IMR-90 (cell line): ENCODE measurements around the gene GRIK3. TPM values are rescaled to one million over a fixed set of nuclear protein-coding genes. Genes with fewer than 3 reads are reported as not detected.

Experiments
- ATAC-seq: fragments of 200-7000 bp; cut with Tn5 transposase; 2 replicates; pipeline ENCODE4 v1.9.1; 2020; ENCODE audit warnings: low read depth, mild to moderate bottlenecking, moderate library complexity
- BruUV-seq: library from RNA; stranded (reverse); fragments of 400-500 nt; replicated peaks from 2 replicates; lab custom pipeline; 2021; lab: Mats Ljungman, UMichigan
- CTCF ChIA-PET: fragments of 300-600 bp; formaldehyde crosslinking; extraction: SDS; loops from one replicate; lab custom pipeline; 2021; ENCODE audit warnings: antibody characterized with exemption; lab: Yijun Ruan, JAX
- POLR2A ChIA-PET: fragments of 300-600 bp; sonication (Branson Sonifier 250); formaldehyde crosslinking; loops from one replicate; lab custom pipeline; 2022; ENCODE audit warnings: antibody characterized with exemption; ENCODE audit not compliant: unreplicated experiment; lab: Charles Lee
- DNase-seq: peaks from one replicate; pipeline ENCODE4 v3.0.0; 2013
- H2AFZ ChIP-seq: replicated peaks from 2 replicates; pipeline ENCODE3; 2013; ENCODE audit warnings: low read length, mild to moderate bottlenecking; ENCODE audit not compliant: poor library complexity
- H2AK5ac ChIP-seq: 2 replicates; pipeline ENCODE4 v1.6.1; 2013; ENCODE audit warnings: low read depth, low read length, inconsistent platforms
- H2AK9ac ChIP-seq: replicated peaks from 2 replicates; pipeline ENCODE3; 2013; ENCODE audit warnings: mild to moderate bottlenecking, low read depth, low read length, moderate library complexity; ENCODE audit not compliant: poor library complexity
- H2BK120ac ChIP-seq: 2 replicates; pipeline ENCODE4 v1.6.1; 2013; ENCODE audit warnings: low read depth, low read length, inconsistent platforms
- H2BK15ac ChIP-seq: 3 replicates; pipeline ENCODE4 v1.6.1; 2013; ENCODE audit warnings: low read depth, low read length, inconsistent platforms
- H2BK20ac ChIP-seq: 2 replicates; pipeline ENCODE4 v1.6.1; 2013; ENCODE audit warnings: low read depth, mild to moderate bottlenecking, inconsistent platforms, low read length, moderate library complexity
- H2BK5ac ChIP-seq: 2 replicates; pipeline ENCODE4 v1.6.1; 2013; ENCODE audit warnings: mild to moderate bottlenecking, low read depth, low read length, inconsistent platforms; ENCODE audit not compliant: poor library complexity, severe bottlenecking
- H3K14ac ChIP-seq: replicated peaks from 2 replicates; pipeline ENCODE4 v1.6.1; 2013; ENCODE audit warnings: low read depth, low read length, inconsistent platforms
- H3K18ac ChIP-seq: 2 replicates; pipeline ENCODE4 v1.6.1; 2013; ENCODE audit warnings: low read depth, low read length, control low read depth
- H3K23ac ChIP-seq: 2 replicates; pipeline ENCODE4 v1.6.1; 2013; ENCODE audit warnings: low read depth, low read length, inconsistent platforms
- H3K27ac ChIP-seq: 2 replicates; pipeline ENCODE4 v1.5.1; 2013; ENCODE audit warnings: mild to moderate bottlenecking, control low read depth, low read length; ENCODE audit not compliant: insufficient read depth
- H3K27me3 ChIP-seq: 2 replicates; pipeline ENCODE4 v1.6.1; 2013; ENCODE audit warnings: low read length; ENCODE audit not compliant: control insufficient read depth, insufficient read depth
- H3K36me3 ChIP-seq: 2 replicates; pipeline ENCODE4 v1.6.1; 2013; ENCODE audit warnings: low read length, mixed read lengths; ENCODE audit not compliant: control insufficient read depth, insufficient read depth
- H3K4ac ChIP-seq: 2 replicates; pipeline ENCODE4 v1.6.1; 2013; ENCODE audit warnings: low read depth, low read length, inconsistent platforms
- H3K4me1 ChIP-seq: 2 replicates; pipeline ENCODE4 v1.6.1; 2013; ENCODE audit warnings: low read length, mixed read lengths; ENCODE audit not compliant: control insufficient read depth, insufficient read depth
- H3K4me2 ChIP-seq: 2 replicates; pipeline ENCODE4 v1.6.1; 2013; ENCODE audit warnings: low read depth, mild to moderate bottlenecking, control low read depth, low read length, moderate library complexity
- H3K4me3 ChIP-seq: 2 replicates; pipeline ENCODE4 v1.5.1; 2013; ENCODE audit warnings: low read depth, mild to moderate bottlenecking, control low read depth, low read length, moderate library complexity; ENCODE audit not compliant: insufficient read depth
- H3K56ac ChIP-seq: 2 replicates; pipeline ENCODE4 v1.6.1; 2013; ENCODE audit warnings: low read length, inconsistent platforms; ENCODE audit not compliant: insufficient read depth; ENCODE audit errors: extremely low read depth
- H3K79me1 ChIP-seq, 2 experiments: 2 replicates each; pipeline ENCODE4 v1.6.1; 2013; ENCODE audit warnings: low read length in 2 of 2, inconsistent platforms in 1 of 2, low read depth in 1 of 2
- H3K9ac ChIP-seq: 2 replicates; pipeline ENCODE4 v1.6.1; 2013; ENCODE audit warnings: low read depth, low read length, control low read depth
- H3K9me1 ChIP-seq: 2 replicates; pipeline ENCODE4 v1.6.1; 2013; ENCODE audit warnings: low read length, inconsistent platforms; ENCODE audit not compliant: insufficient read depth
- H3K9me3 ChIP-seq: 2 replicates; pipeline ENCODE4 v1.6.1; 2013; ENCODE audit warnings: low read length; ENCODE audit not compliant: control insufficient read depth, insufficient read depth
- H4K20me1 ChIP-seq: 2 replicates; pipeline ENCODE4 v1.6.1; 2013; ENCODE audit warnings: low read length, inconsistent platforms; ENCODE audit not compliant: insufficient read depth
- H4K5ac ChIP-seq: 2 replicates; pipeline ENCODE4 v1.6.1; 2013; ENCODE audit warnings: mild to moderate bottlenecking, low read depth, low read length, control low read depth
- H4K8ac ChIP-seq, 2 experiments: 2 replicates each; pipeline ENCODE4 v1.6.1; 2013; ENCODE audit warnings: low read depth in 2 of 2, low read length in 2 of 2, control low read depth in 1 of 2, inconsistent platforms in 1 of 2
- H4K91ac ChIP-seq: 2 replicates; pipeline ENCODE4 v1.6.1; 2013; ENCODE audit warnings: low read depth, low read length, inconsistent platforms; ENCODE audit not compliant: insufficient read depth
- BHLHE40 ChIP-seq: fragments of 150-350 bp; IDR thresholded peaks from 2 replicates; pipeline ENCODE4 v1.6.1; 2016; ENCODE audit warnings: mild to moderate bottlenecking, low read depth, low read length
- CHD1 ChIP-seq: IDR thresholded peaks from 2 replicates; pipeline ENCODE4 v1.6.1; 2012; ENCODE audit warnings: low read depth, low read length, improper control_type of control experiment
- FOS ChIP-seq: fragments of 150-350 bp; IDR thresholded peaks from 2 replicates; pipeline ENCODE4 v1.6.1; 2016; ENCODE audit warnings: low read depth, low read length
- MAFK ChIP-seq: IDR thresholded peaks from 2 replicates; pipeline ENCODE4 v1.6.1; 2012; ENCODE audit warnings: low read depth, low read length, improper control_type of control experiment
- MXI1 ChIP-seq: IDR thresholded peaks from 2 replicates; pipeline ENCODE4 v1.6.1; 2012; ENCODE audit warnings: low read depth, mild to moderate bottlenecking, low read length, moderate library complexity, borderline replicate concordance
- NFE2L2 ChIP-seq: fragments of 150-350 bp; IDR thresholded peaks from 2 replicates; pipeline ENCODE4 v1.6.1; 2016; ENCODE audit warnings: low read depth, mild to moderate bottlenecking, low read length
- POLR2A ChIP-seq: IDR thresholded peaks from 2 replicates; pipeline ENCODE4 v1.6.1; 2012; ENCODE audit warnings: mild to moderate bottlenecking, low read depth, low read length
- RCOR1 ChIP-seq: IDR thresholded peaks from 2 replicates; pipeline ENCODE4 v1.6.1; 2012; ENCODE audit warnings: mild to moderate bottlenecking, low read length, improper control_type of control experiment; ENCODE audit not compliant: insufficient replicate concordance
- RFX5 ChIP-seq: IDR thresholded peaks from 2 replicates; pipeline ENCODE4 v1.8.0; 2012; ENCODE audit warnings: low read depth, mild to moderate bottlenecking, low read length, moderate library complexity
- SMC3 ChIP-seq: fragments of 150-350 bp; IDR thresholded peaks from 2 replicates; pipeline ENCODE4 v1.6.1; 2016; ENCODE audit warnings: low read depth, mild to moderate bottlenecking, antibody characterized with exemption, low read length, moderate library complexity
- WGBS, 2 experiments: methylation state at CpG; one replicate each; pipeline versions ENCODE4 v1.1.5 to v1.1.7; 2013; ENCODE audit warnings: missing lambda C conversion rate in 2 of 2; ENCODE audit not compliant: insufficient read length in 1 of 2; ENCODE audit errors: extremely low coverage in 2 of 2; 5-methylcytosine and 5-hydroxymethylcytosine counted together
- dilution Hi-C: fragments of 300-500 bp; cut with HindIII; formaldehyde crosslinking; loops from one replicate; pipeline ENCODE4 v1.14.3; 2018; ENCODE audit warnings: low sequenced_read_pairs; ENCODE audit not compliant: unreplicated experiment
- in situ Hi-C: fragments of 300-500 bp; cut with MboI; formaldehyde crosslinking; loops from 3 replicates; pipeline ENCODE4 v1.14.3; 2019; ENCODE audit warnings: low sequenced_read_pairs, inconsistent platforms, mixed read lengths
- intact Hi-C: fragments of 100-400 bp; cut with micrococcal nuclease; formaldehyde crosslinking; loops from 2 replicates; pipeline ENCODE4 v1.10.0; 2022
- polyA plus RNA-seq, 3 experiments: library from polyadenylated mRNA; depleted of rRNA; stranded (reverse); fragments of >200 nt; gene quantifications; 2 replicates each; pipeline ENCODE4 v1.2.3, GENCODE V29; 2012; ENCODE audit warnings: low replicate concordance in 1 of 3
- total RNA-seq: library from RNA; depleted of rRNA; stranded (reverse); fragments of >200 nt; gene quantifications from 2 replicates; pipeline ENCODE4 v1.2.3, GENCODE V29; 2012
- TF ChIP-seq, protein P1 (sequence below): conservative IDR thresholded peaks from 2 replicates; pipeline ENCODE4 v1.5.1; 2012; ENCODE audit warnings: mild to moderate bottlenecking, low read depth, low read length, improper control_type of control experiment

Gene GRIK3
- total and polyA plus RNA-seq, 2 of the 4 experiments (the other 2 are of a cell fraction): not detected

DNA sequence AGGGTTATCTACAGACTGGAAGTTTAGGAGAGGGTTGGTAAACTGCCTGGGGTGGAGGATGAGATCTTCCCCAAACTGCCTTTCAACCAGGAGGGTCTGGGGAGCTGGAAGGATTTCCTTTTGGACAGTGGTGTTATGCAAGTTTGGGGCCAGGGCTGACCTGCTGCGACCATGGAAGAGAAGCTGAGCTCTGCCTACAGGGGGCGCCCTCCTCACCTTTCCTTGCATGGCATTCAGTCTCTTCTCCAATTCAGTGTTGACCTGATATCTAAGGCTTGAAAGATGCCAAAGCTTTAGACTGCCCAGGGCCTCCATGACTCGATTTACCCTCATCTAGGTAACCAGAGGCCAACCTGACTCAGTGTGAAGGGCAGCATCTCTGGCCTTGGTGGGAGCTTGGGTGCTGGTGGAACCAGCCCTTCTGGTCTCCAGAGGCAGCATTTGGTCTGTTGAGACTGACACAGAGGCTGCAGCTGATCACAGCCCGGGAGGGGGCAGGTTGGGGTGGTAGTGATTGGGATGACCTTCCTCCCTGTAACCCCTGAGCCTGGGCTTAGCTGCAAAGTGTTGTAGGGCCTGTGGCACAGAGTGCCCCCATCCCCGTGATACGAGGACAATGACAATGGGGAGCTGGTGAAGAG is 170.0 kb downstream of the GRIK3 start:
- dilution Hi-C loops: no loop called here
- Histone ChIP-seq H2AK9ac (no peak overlapping the region), H4K91ac (no peak overlapping the region), H3K56ac (no peak overlapping the region), H3K23ac (no peak overlapping the region), H3K4me1 (no peaks in the 10 kb centered on the region), H3K4me2 (no peak overlapping the region), H4K20me1 (no peaks in the 10 kb centered on the region), H3K9ac (no peak overlapping the region), H2AFZ (no peak overlapping the region), H3K14ac (no peak overlapping the region), H3K27me3 (no peaks in the 10 kb centered on the region), H3K18ac (no peak overlapping the region), H4K5ac (no peak overlapping the region), H4K8ac (no peak overlapping the region), H2AK5ac (no peak overlapping the region), H3K36me3 (no peaks in the 10 kb centered on the region), H3K9me3 (no peaks in the 10 kb centered on the region), H2BK20ac (no peak overlapping the region), H3K27ac (no peak overlapping the region), H3K79me1 (no peaks in the 10 kb centered on the region), H3K4ac (no peak overlapping the region), H2BK120ac (no peak overlapping the region), H2BK15ac (no peak overlapping the region), H3K9me1 (no peaks in the 10 kb centered on the region), H3K4me3 (no peak overlapping the region), H2BK5ac (no peak overlapping the region)
- DNase-seq (no peak), ATAC-seq (no peak)
- no CpG with 5 or more reads among the region's 6 CpGs for WGBS, 2 experiments
- intact Hi-C loops: no loop called here
- TF ChIP-seq, protein P1, sequence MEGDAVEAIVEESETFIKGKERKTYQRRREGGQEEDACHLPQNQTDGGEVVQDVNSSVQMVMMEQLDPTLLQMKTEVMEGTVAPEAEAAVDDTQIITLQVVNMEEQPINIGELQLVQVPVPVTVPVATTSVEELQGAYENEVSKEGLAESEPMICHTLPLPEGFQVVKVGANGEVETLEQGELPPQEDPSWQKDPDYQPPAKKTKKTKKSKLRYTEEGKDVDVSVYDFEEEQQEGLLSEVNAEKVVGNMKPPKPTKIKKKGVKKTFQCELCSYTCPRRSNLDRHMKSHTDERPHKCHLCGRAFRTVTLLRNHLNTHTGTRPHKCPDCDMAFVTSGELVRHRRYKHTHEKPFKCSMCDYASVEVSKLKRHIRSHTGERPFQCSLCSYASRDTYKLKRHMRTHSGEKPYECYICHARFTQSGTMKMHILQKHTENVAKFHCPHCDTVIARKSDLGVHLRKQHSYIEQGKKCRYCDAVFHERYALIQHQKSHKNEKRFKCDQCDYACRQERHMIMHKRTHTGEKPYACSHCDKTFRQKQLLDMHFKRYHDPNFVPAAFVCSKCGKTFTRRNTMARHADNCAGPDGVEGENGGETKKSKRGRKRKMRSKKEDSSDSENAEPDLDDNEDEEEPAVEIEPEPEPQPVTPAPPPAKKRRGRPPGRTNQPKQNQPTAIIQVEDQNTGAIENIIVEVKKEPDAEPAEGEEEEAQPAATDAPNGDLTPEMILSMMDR: no peak; the same call in 1 of the 2 replicates
- no peak for TF ChIP-seq MXI1
- no peak for TF ChIP-seq CHD1
- no peak for TF ChIP-seq SMC3
- TF ChIP-seq NFE2L2: no peak
- TF ChIP-seq RCOR1: no peak
- no peak for TF ChIP-seq MAFK
- no peak for TF ChIP-seq FOS
- no peak for TF ChIP-seq RFX5
- TF ChIP-seq BHLHE40: no peak
- no peak for TF ChIP-seq POLR2A
- ChIA-PET POLR2A (no interaction called here), CTCF (interaction anchor here (1.2 kb wide), 1 partner anchor 292 kb away, joined by 3 read pairs; no protein-coding TSS in a partner anchor)
- no TSS peak for BruUV-seq
- in situ Hi-C loops: no loop called here
